GM18498 (cell line): Measurements from ENCODE around the gene ANXA6.
A peak's percentile ranks its signal among the peaks of the same experiment; 100 is the strongest.

Experiments used
- ATAC-seq: cut with Tn5 transposase; IDR thresholded peaks from one replicate; pipeline ENCODE4 v1.9.1; 2021; ENCODE audit warnings: mild to moderate bottlenecking, moderate library complexity; ENCODE audit not compliant: unreplicated experiment

ANXA6 gene

DNA sequence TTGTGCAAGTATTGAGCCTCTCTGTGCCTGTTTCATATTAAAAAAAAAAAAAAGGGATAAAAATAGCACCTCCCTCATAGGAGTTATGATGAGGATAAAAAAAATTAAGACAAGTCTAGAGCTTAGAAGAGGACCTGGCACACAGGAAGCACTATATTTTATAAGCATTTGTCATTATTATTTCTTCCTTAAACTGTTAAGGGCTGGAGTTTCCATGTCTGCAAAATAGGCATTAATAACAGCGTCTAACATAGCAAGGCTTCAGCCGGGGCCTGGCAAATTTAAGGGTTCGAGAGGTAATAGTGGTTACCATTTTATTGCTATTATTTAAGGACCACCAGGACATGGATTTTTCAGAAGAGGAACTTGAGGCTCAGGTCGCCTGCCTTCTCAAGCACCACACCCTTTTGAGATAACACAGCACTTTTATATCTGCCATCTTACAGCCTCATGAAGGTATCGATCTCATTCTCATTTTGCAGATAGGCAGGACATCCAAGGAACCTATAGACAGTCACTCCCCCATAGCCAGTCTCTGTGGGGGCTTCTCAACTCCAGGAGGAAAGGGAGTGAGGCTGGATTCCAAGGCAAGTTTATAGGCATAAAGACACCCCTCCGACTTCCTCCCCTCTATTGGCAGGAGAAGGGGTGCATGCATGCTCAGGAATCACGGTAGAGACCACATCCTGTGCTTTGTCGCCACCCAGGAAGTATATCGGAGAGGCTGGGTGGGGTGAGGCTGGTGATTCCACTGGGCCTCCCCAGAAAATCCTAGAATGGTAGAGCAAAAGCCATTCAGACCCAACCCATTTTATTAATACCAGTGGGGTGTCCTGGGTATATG, 2.4 kb downstream of the ANXA6 start:
- peak; percentile 33 for ATAC-seq

DNA sequence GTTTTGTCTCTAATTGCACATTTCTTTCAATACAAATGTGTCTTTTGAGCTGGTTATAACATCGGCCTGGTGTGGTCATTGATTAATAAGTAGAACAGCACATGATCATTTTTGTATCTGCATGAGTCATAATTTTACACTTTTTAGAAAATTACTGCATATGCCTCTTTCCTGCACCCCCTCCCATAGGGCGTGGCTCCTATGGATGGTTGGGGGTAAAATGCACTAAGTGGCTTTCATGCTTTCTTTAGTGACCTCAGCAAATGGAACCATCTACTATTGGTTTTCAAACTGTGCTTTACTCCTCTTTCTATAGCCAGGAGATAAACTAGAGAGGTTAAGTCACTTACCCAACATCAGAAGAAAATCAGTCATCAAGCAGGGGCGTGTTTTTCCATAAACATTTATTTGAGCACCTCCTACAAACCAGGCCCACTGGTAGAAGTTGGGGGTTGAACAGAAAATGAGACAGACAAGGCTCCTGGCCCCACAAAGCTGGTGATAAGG, 3.8 kb downstream of the ANXA6 start:
- ATAC-seq, result no peak

DNA sequence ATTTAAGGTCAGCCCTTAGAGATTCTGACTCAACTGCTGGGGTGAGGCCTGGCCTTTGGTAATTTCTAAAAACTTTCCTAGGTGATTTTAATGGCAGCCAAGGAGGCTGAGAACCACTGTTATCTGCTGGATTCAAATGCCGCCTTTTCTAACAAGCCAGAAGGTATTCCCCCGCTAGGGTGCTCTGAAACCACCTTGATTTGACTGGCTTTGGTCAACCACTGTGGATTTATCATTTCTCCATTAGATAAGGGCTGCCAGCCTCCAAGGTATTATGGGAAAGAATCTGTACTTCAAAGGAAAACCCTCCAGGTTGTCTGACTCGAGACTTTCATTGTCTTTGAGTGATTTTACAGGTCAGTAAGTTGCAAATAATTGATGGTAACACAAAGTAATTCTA, 4.3 kb downstream of the ANXA6 start:
- no peak for ATAC-seq

DNA sequence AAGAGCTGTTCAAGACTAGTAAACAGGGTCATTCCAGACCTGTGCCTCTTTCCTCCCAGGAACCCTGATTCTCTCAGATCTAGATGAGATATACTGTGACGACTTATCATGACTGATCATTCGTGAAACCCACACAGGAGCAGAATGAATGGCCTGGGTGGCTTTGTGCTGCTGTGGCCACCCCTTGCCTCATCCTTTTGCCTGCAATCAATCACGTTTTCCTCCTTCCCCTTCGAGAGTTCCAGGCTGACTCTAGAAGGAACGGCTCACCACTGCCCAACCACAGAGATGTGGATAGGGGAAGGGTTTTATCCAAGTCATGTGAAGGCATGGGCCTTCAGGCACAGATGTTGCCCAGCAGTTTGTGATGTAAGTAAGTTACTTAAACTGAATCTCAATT, 5.8 kb downstream of the ANXA6 start:
- peak; percentile 28 for ATAC-seq

DNA sequence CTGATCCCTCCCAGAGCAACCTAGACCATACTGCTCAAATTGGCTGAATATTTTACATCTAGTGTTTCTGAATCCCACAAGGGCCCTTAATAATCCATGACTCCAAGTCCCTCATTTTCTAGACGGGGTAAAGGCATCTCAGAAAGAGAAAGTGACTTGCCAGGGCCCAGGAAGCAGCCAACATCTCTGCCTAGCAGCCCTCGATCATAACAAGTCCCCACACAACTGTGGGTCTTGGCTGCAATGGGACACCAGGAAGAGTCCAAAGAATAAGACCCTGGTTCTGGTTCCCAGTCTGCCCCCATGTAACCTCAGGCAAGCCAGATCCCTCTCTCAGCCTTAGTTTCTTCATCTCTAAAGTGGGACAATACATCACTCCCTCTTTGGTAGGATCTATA, 6.3 kb downstream of the ANXA6 start:
- no peak for ATAC-seq

DNA sequence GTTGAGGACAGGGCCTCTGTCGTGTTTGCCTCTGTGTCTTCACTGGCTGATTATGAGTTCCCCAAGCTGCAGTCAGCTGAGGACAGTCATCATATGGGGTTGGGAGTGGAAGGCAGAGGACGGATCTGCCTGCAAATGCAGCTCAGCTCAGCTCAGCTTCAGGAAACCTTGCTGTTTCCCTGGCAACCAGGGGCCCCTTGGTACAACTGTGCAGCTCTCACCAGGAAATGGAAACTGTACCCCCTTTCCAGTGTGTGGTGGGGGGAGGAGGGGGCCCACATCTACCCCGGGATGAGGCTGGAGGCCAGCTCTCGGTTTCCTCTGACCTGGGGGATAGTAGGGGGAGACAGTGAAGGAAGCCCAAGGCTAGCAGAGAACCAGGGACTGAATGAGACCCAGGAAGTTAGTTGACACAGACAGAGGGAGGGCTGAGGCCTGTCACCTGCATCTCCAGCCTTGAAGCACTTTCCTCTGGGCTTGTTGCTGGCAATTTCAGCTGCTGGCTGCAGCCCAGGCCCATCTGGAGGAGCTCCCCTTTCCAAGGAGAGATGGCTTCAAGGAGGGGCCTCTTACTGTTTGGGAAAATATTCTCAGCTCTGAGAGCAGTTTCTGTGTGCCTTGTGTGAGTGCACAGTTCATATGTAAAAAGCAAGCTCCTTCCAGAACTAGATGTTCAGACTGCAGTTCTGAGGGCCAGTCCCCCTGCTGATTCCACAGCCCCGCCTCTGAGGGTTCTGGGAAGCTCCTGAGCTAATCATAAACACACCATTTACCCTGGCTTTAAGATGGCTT, 6.9 kb downstream of the ANXA6 start:
- ATAC-seq, result peak; percentile 64

DNA sequence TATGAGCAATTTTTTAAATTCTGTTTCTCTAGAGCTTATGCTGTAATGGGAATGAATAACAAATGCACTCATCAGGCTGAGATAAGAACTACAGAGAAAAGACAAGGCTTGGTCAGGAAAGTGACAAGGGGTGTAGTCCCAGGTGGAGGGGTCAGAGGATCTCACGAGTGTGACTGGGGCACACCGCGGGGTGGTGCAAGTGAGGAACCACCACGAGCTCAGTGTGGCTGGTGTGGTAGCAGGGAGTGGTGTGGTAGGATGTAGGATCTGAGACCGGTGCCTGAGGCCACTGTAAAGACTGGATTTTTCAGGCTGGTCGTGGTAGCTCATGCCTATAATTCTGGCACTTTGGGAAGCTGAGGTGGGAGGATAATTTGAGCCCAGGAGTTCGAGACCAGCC, 9.0 kb downstream of the ANXA6 start:
- ATAC-seq, result no peak

DNA sequence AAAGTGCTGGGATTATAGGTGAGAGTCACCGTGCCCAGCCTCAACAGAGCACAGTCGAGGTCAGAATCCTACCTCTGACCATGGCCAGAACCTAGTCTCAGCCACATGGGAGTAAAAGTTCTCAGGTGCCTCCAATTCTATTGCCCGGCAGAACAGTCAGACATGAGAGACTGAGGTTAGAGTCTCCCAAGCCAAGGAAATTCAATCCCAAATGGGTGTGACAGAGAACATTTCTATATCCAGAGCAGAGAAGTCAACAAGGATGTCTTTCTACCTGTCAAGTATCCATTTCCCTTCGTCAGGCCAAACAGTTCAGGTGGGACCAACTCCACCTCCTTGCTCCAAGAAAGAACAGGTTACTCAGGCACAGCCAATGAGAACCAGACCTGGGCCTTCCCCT, 10.5 kb downstream of the ANXA6 start:
- ATAC-seq, result no peak

DNA sequence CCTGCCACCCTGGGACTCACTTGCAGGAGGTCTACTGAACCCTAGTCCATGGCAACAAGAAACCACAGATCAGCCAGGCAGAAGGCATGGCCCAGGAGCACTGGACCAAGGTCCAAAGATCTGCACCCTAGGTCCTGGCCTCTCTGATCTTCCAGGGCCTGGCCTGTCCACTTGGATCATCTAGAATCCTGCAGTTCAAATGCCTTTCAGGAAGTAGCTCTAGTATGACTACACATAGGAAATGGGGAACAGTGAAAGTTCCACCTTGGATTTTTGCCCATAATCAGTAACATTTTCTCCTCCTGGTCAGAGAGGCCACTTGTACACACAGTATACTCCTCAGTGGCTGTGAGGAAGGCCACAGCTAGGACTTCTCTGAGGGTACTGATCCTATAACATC, 11.5 kb downstream of the ANXA6 start:
- ATAC-seq, result no peak

DNA sequence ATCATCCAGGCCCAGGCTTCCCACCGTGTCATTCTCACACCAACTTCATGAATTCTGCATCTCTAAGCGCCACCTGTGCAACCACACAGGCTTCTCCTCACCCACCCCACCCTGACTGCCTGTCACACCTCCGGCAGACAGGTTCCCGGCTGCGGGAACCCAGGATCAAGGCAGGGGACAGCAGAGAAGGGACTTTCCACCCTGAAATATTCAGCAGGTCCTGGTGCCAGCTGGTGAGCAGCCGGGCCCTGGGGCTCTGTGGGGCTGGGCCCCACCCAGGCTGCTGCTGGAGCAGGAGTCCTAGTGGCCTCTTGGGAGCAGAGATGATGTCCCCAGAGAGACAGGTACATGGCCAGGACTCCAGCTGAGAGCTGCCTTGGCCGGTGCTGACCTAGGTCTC, 12.7 kb downstream of the ANXA6 start:
- no peak for ATAC-seq

DNA sequence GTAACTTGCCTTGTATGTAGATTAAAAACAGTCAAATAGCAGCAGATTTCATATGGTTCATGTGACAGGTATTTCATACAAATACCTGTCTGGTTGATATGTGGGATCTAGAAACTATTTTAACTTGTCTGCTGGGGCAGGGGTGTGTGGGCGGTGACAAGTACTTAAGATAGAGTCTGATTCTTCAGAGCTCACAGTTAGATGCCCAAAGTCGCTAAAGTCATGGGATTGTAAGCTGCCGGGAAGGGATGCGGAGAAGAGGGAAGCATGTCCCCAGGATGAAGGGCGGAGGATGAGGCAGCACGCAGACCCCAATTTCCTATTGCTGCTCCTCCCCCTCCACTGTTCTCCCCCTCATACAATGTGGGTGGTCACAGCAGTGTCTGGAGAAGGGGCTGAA, 13.3 kb downstream of the ANXA6 start:
- ATAC-seq, result no peak

DNA sequence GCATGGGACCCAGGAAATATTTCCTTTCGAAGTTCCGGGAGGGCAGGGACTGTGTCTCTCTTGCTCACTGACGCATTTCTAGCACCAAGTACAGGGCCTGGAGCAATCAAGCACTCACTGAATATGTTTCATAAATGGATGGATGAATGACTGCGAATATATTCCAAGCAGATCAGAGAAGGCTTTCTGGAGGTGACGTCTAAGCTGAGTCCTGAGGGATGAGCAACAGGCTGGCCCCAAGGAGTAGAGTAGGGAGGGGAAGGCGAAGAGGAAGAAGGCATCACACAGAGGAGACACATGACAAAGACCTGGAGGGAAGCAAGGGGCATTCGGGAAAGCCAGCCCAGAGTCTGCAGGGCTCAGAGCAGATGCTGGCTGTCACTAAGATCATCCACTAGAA, 13.9 kb downstream of the ANXA6 start:
- ATAC-seq, result no peak

DNA sequence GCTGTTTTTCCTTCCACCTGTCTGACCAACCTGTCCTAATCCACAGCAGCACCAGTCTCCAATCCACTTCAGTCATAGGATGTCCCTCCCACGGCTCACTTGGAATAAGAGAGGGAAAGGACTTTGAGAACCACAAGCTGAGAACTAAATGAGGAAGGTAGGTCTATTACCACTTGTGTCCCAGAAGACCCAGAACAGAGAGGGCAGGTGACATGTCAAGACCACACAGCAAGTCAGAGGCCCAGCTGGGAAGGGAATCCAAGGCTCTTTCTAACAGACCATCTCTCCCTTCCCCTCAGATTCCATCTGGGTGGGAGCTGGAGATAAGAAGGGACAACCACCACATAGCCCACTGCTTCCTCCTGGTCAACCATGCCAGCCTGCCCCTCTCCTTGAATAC, 14.6 kb downstream of the ANXA6 start:
- no peak for ATAC-seq

DNA sequence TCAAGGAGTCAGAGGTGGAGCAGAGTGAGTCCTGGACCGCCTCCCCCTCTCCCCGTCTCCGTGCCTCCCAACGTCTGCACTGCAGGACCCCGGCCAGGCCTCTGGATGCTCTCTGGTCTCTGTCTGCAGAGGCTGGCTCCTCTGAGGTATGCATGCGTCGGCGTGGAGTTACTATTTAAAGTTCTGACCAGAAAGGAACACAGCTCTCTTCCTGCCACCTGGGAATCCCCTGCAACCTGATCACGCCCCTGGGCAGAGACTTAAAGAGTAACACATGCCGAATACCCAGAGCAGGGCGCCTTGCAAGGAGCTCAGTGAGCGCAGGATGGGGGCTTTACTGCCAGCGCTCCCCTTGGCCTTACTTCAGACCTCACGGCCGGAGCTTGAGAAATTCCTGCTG, 16.0 kb downstream of the ANXA6 start:
- ATAC-seq, result peak; percentile 87

DNA sequence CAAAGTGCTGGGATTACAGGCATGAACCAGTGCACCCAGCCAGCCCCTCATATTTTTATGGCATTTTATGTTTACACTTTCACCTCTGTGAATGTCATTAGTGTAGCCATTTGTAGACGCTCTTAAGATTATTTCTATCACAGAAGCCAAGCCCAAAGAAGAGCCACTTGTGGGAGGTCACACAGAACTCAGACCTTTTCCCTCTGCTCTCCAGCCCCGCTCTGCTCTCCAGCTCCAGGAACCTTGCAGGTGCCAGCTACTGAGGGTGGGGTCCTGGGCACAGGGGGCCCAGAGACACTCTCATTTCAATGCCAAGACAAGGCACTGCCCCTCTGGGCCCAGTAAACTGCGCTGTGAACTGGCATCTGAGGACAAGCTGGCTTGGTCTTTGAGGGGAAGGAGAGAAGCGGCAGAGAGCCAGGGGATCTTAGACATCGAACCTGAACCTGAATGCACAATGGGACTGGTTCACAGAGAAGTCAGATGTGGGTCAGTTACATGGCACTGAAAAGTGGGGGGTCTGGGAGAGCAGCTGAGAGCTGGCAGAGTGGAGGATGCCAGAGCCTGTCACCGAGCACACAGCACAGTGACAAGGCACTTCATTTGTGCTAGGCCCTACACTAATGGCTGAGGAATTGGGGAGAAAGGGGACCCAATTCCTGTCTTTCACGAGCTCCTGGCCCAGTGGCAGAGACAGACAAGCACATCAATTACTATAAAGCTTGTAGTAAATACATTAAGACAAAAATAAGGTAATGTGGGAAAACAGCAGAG, 16.7 kb downstream of the ANXA6 start:
- ATAC-seq, result no peak

DNA sequence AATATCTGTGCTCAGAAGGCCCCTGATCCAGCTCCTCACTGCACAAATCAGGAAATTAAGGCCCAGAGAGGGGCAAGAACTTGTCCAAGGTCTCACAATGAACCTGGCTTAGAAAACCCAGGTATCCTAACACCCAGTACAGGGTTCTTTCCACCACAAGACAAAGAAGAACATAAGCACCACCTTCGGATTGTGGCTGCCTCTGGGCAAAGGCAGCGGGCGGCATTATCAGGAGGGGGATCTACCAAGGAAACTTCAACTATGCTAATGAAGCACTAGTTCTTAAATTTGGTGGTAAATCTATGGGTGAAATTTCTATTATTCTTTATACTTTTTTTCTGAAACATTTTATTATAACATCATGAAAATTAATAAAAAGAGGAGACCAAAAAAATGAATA, 17.9 kb downstream of the ANXA6 start:
- ATAC-seq, result no peak

DNA sequence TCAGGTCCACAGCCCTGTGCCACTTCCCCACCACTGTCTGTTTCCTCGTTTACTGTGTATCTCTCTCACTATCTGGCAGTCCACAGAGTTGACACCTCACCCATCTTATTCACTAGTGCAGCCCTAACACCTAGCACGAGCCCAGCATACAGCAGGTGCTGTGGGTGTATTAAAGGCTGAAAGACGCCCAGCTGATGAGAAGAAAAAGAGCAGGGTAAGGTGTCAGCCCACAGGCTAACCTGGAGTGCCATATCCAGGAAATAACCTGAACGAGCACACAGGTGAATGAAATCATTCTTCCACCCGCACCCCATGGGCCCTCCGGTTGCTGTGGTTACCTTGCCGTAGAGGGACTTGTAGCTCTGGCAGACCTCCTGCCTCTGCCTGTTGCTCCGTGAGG, 18.6 kb downstream of the ANXA6 start:
- ATAC-seq, result no peak

DNA sequence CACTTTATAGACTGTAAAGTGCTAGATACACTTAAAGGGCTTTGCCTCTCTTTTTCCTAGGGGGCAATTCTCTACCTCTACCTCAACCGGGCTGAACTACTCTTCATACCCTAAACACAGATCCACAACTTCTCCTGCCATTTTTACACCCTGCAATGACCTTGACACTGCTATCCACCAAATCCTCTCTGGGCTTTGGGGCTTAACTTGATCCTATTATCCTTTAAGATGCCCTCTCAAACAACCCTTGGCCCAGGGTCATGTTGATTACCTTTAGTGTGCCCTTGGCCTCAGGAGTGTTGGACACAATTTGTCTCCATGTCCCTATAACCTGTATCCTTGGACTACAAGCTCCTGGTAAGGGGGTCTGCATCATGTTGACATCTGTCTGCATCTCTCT, 19.5 kb downstream of the ANXA6 start:
- no peak for ATAC-seq

DNA sequence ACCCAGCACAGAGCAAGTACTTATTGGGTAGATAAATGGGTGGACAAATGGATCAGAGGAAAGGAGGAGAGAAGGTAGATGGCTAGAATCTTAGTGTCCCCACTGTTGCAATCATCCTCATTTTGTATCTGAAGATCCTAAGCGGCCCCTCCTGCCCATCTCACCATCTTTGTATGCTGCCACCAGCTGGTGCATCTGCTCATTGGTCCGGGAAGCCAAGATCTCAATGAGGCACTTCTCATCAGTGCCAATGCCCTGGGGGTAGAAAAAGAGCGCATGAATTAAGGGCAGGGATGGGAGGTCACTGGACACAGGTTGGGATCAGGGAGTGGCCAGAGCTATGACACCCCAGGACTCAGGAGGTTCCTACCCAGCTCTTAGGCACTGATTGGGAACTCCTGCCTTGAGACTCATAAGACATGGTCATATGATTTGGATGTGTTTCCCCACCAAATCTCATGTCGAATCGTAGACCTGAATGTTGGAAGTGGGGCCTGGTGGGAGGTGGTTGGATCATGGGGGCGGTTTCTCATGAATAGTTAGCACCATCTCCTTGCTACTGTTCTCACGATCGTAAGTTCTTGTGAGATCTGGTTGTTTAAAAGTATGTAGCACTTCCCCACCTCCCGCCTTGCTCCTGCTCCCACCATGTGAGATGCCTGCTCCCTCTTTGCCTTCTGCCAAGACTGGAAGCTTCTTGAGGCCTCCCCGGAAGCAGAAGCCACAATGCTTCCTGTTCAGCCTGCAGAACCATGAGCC, 20.3 kb downstream of the ANXA6 start:
- ATAC-seq, result no peak

DNA sequence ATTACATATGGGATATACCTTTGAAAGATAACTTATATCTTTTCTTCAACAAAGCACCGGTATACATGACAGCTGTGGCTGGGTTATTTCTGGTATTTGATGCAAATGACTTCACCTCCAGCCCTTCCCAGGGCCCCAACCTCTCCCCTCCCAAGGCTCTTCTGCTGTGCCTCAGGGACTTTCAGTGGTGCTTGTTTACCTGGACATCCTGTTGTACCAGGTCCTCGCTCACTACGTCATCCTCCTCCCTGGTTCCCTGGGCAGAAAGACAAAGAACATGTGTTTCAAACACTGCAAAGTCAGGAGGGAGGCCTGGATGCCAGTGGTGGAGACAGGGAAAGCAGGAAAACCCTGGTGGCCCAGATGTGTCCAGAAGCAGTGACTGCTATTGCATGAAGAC, 23.4 kb downstream of the ANXA6 start:
- peak; percentile 75 for ATAC-seq

DNA sequence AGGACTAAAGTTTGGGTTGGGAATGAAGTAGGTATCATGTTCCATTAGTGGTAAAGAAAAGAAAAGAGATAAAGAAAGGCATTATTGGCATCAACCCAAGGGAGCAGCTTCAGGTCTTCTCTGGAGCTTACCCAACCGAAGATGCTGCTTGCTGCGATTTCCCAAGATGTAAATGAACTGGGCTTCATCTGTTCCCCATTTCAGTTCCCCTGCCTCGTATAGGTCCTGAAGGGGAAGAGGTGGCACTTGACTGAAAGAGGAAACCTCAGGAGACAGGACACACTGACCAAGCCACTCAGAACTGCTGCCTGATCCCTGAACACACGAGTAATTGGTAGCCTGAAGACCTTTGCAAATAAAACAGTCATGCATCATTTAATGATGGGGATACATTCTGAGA, 24.6 kb downstream of the ANXA6 start:
- ATAC-seq, result no peak
